ENCODE measurements around the gene TEX9.
A peak's percentile ranks its signal among the peaks of the same experiment; 100 is the strongest.
"Not testable (repeated sequence)": the region's sequence is repeated elsewhere in the genome, so short reads cannot be mapped to it uniquely, and the experiment has no call there.

The TEX9 gene

DNA sequence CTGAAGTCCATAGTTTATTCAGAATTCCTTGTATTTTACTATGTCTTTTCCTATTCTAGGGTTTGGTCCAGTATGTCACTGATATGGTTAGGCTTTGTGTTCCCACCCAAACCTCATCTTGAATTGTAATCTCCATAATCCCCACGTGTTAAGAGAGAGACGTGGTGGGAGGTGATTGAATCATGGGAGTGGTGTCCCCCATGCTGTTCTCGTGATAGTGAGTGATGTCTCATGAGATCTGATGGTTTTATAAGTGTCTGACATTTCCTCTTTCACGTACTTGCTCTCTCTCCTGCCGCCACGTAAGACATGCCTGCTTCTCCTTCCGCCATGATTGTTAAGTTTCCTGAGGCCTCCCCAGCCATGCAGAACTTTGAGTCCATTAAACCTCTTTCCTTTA is 6.6 kb upstream of the TEX9 start:
- no peak overlapping the region for H2AFZ ChIP-seq (ENCODE audit: low read length, unreplicated experiment)
- no peak overlapping the region for H3K27ac ChIP-seq (ENCODE audit: low read depth, low read length)
- H3K4me3 ChIP-seq (ENCODE audit: low read depth, low read length) = no peak overlapping the region
- no peaks in the 10 kb centered on the region for H3K36me3 ChIP-seq (ENCODE audit: insufficient read depth, low read length)
- H3K27me3 ChIP-seq (ENCODE audit: insufficient read depth, low read length) = no peaks in the 10 kb centered on the region
- no peaks in the 10 kb centered on the region for H3K79me2 ChIP-seq (ENCODE audit: control insufficient read depth, insufficient read depth, low read length, unreplicated experiment)
- peaks cover 15% of the 10 kb centered on the region for H3K4me1 ChIP-seq (ENCODE audit: control insufficient read depth, insufficient read depth, low read length, unreplicated experiment)

GRCh38 chr15:56361987-56362386 is 3.2 kb upstream of the TEX9 start:
- Histone ChIP-seq H3K4me1 (ENCODE audit: control insufficient read depth, insufficient read depth, low read length, unreplicated experiment) (peaks cover 4% of the 10 kb centered on the region), H3K27ac (ENCODE audit: low read depth, low read length) (no peak overlapping the region), H3K27me3 (ENCODE audit: insufficient read depth, low read length) (no peaks in the 10 kb centered on the region), H2AFZ (ENCODE audit: low read length, unreplicated experiment) (no peak overlapping the region), H3K36me3 (ENCODE audit: insufficient read depth, low read length) (no peaks in the 10 kb centered on the region), H3K4me3 (ENCODE audit: low read depth, low read length) (no peak overlapping the region), H3K79me2 (ENCODE audit: control insufficient read depth, insufficient read depth, low read length, unreplicated experiment) (no peaks in the 10 kb centered on the region)

GRCh38 chr15:56366211-56366610 is 985 bp downstream of the TEX9 start:
- H2AFZ ChIP-seq (ENCODE audit: low read length, unreplicated experiment) = peak overlapping the region; percentile 97
- H3K36me3 ChIP-seq (ENCODE audit: insufficient read depth, low read length) = no peaks in the 10 kb centered on the region
- no peaks in the 10 kb centered on the region for H3K79me2 ChIP-seq (ENCODE audit: control insufficient read depth, insufficient read depth, low read length, unreplicated experiment)
- no peak overlapping the region for H3K27ac ChIP-seq (ENCODE audit: low read depth, low read length)
- H3K27me3 ChIP-seq (ENCODE audit: insufficient read depth, low read length) = no peaks in the 10 kb centered on the region
- peak overlapping the region; percentile 84 for H3K4me3 ChIP-seq (ENCODE audit: low read depth, low read length)
- H3K4me1 ChIP-seq (ENCODE audit: control insufficient read depth, insufficient read depth, low read length, unreplicated experiment) = peaks cover 3% of the 10 kb centered on the region

DNA sequence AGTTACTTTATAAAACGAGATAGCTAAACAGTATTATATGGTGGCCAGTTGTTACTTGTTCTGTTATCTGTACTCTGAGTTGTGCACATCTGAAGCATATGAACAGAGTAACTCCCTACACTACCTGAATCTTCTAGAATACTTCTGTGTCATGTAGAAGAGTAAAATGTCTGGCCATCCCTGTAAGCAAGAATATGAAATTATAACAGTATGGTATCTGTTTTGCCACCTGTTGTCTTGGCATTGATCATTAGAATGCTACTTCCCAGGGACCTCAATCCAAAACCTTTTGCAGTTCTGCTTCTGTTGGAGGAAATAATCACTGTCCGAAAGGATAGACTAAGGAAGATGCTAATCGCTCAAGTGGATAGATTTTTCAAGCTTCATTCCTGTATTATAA is 1.9 kb downstream of the TEX9 start:
- no peaks in the 10 kb centered on the region for H3K27me3 ChIP-seq (ENCODE audit: insufficient read depth, low read length)
- no peak overlapping the region for H3K4me3 ChIP-seq (ENCODE audit: low read depth, low read length)
- no peak overlapping the region for H3K27ac ChIP-seq (ENCODE audit: low read depth, low read length)
- no peaks in the 10 kb centered on the region for H3K79me2 ChIP-seq (ENCODE audit: control insufficient read depth, insufficient read depth, low read length, unreplicated experiment)
- H3K4me1 ChIP-seq (ENCODE audit: control insufficient read depth, insufficient read depth, low read length, unreplicated experiment) = peaks cover 3% of the 10 kb centered on the region
- H2AFZ ChIP-seq (ENCODE audit: low read length, unreplicated experiment) = no peak overlapping the region
- H3K36me3 ChIP-seq (ENCODE audit: insufficient read depth, low read length) = no peaks in the 10 kb centered on the region

DNA sequence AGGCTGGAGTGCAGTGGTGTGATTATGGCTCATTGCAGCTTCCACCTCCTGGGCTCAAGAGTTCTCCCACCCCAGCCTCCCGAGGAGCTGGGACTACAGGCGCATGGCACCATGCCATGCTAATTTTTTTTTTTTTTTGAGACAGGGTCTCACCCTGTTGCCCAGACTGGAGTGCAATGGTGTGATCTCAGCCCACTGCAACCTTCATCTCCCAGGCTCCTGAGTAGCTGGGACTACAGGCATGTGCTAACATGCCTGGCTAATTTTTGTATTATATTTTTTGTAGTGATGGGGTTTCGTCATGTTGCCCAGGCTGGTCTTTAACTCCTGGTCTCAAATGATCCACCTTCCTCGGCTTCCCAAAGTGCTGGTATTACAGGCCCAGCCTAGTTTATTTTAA is 4.0 kb downstream of the TEX9 start:
- H2AFZ ChIP-seq (ENCODE audit: low read length, unreplicated experiment) = no peak overlapping the region
- H3K36me3 ChIP-seq (ENCODE audit: insufficient read depth, low read length) = no peaks in the 10 kb centered on the region
- H3K4me3 ChIP-seq (ENCODE audit: low read depth, low read length) = no peak overlapping the region
- H3K27me3 ChIP-seq (ENCODE audit: insufficient read depth, low read length) = no peaks in the 10 kb centered on the region
- peaks cover 3% of the 10 kb centered on the region for H3K4me1 ChIP-seq (ENCODE audit: control insufficient read depth, insufficient read depth, low read length, unreplicated experiment)
- no peak overlapping the region for H3K27ac ChIP-seq (ENCODE audit: low read depth, low read length)
- H3K79me2 ChIP-seq (ENCODE audit: control insufficient read depth, insufficient read depth, low read length, unreplicated experiment) = no peaks in the 10 kb centered on the region

DNA sequence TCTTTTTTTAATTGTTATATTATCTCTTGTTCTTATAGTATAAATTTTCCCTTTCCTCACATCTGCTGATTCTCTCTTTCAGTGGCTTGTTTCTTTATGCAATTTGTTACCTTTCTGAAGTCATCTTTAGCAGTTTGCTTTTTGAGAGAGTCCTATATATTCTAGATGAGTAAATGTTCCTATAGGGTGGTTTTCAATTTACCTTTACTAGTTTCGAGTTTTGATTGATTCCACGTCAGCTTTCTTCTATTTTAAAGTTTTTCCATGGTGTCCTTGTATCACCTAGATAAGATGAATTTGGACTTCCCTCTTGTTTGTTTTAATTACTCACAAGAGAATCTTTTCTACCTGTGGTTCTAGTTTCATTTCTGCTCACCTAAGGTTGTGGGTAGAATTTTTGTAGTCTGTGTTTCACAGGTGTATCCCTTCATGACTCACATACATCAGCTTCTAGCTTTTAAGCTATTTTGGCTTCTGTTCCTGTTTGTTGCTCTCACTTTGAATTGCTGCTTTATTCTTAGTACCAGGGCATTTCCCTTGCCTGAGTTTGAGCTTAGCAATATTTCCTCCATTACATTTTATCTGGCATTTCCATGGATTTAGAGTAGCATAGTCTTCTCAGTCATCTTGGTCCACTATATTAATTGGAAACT is 6.4 kb downstream of the TEX9 start:
- no peaks in the 10 kb centered on the region for H3K4me1 ChIP-seq (ENCODE audit: control insufficient read depth, insufficient read depth, low read length, unreplicated experiment)
- H2AFZ ChIP-seq (ENCODE audit: low read length, unreplicated experiment) = no peak overlapping the region
- H3K4me3 ChIP-seq (ENCODE audit: low read depth, low read length) = no peak overlapping the region
- H3K27me3 ChIP-seq (ENCODE audit: insufficient read depth, low read length) = no peaks in the 10 kb centered on the region
- H3K79me2 ChIP-seq (ENCODE audit: control insufficient read depth, insufficient read depth, low read length, unreplicated experiment) = no peaks in the 10 kb centered on the region
- H3K27ac ChIP-seq (ENCODE audit: low read depth, low read length) = no peak overlapping the region
- H3K36me3 ChIP-seq (ENCODE audit: insufficient read depth, low read length) = no peaks in the 10 kb centered on the region

GRCh38 chr15:56374693-56375092 is 9.5 kb downstream of the TEX9 start:
- H3K36me3 ChIP-seq (ENCODE audit: insufficient read depth, low read length); H3K4me3 ChIP-seq (ENCODE audit: low read depth, low read length); H3K27ac ChIP-seq (ENCODE audit: low read depth, low read length); H3K79me2 ChIP-seq (ENCODE audit: control insufficient read depth, insufficient read depth, low read length, unreplicated experiment); H3K27me3 ChIP-seq (ENCODE audit: insufficient read depth, low read length); H2AFZ ChIP-seq (ENCODE audit: low read length, unreplicated experiment); H3K4me1 ChIP-seq (ENCODE audit: control insufficient read depth, insufficient read depth, low read length, unreplicated experiment): not testable (repeated sequence)

- not testable (repeated sequence) for H3K27ac ChIP-seq (ENCODE audit: low read depth, low read length); H3K36me3 ChIP-seq (ENCODE audit: insufficient read depth, low read length); H2AFZ ChIP-seq (ENCODE audit: low read length, unreplicated experiment); H3K4me1 ChIP-seq (ENCODE audit: control insufficient read depth, insufficient read depth, low read length, unreplicated experiment); H3K27me3 ChIP-seq (ENCODE audit: insufficient read depth, low read length); H3K79me2 ChIP-seq (ENCODE audit: control insufficient read depth, insufficient read depth, low read length, unreplicated experiment); H3K4me3 ChIP-seq (ENCODE audit: low read depth, low read length)
Measured at GRCh38 chr15:56377822-56378221, 12.6 kb downstream of the TEX9 start.

GRCh38 chr15:56383010-56383409 is 17.8 kb downstream of the TEX9 start:
- Histone ChIP-seq H3K4me3 (ENCODE audit: low read depth, low read length) (no peak overlapping the region), H3K27me3 (ENCODE audit: insufficient read depth, low read length) (no peaks in the 10 kb centered on the region), H3K79me2 (ENCODE audit: control insufficient read depth, insufficient read depth, low read length, unreplicated experiment) (no peaks in the 10 kb centered on the region), H3K27ac (ENCODE audit: low read depth, low read length) (no peak overlapping the region), H3K36me3 (ENCODE audit: insufficient read depth, low read length) (no peaks in the 10 kb centered on the region), H3K4me1 (ENCODE audit: control insufficient read depth, insufficient read depth, low read length, unreplicated experiment) (no peaks in the 10 kb centered on the region), H2AFZ (ENCODE audit: low read length, unreplicated experiment) (no peak overlapping the region)

- Histone ChIP-seq H3K36me3 (ENCODE audit: insufficient read depth, low read length) (no peaks in the 10 kb centered on the region), H3K79me2 (ENCODE audit: control insufficient read depth, insufficient read depth, low read length, unreplicated experiment) (no peaks in the 10 kb centered on the region), H2AFZ (ENCODE audit: low read length, unreplicated experiment) (no peak overlapping the region), H3K4me1 (ENCODE audit: control insufficient read depth, insufficient read depth, low read length, unreplicated experiment) (no peaks in the 10 kb centered on the region), H3K27me3 (ENCODE audit: insufficient read depth, low read length) (no peaks in the 10 kb centered on the region), H3K27ac (ENCODE audit: low read depth, low read length) (no peak overlapping the region), H3K4me3 (ENCODE audit: low read depth, low read length) (no peak overlapping the region)
Measured at GRCh38 chr15:56385908-56386307, 20.7 kb downstream of the TEX9 start.

- no peak overlapping the region for H3K27ac ChIP-seq (ENCODE audit: low read depth, low read length)
- H3K4me1 ChIP-seq (ENCODE audit: control insufficient read depth, insufficient read depth, low read length, unreplicated experiment) = no peaks in the 10 kb centered on the region
- H2AFZ ChIP-seq (ENCODE audit: low read length, unreplicated experiment) = no peak overlapping the region
- H3K4me3 ChIP-seq (ENCODE audit: low read depth, low read length) = no peak overlapping the region
- no peaks in the 10 kb centered on the region for H3K27me3 ChIP-seq (ENCODE audit: insufficient read depth, low read length)
- no peaks in the 10 kb centered on the region for H3K79me2 ChIP-seq (ENCODE audit: control insufficient read depth, insufficient read depth, low read length, unreplicated experiment)
- no peaks in the 10 kb centered on the region for H3K36me3 ChIP-seq (ENCODE audit: insufficient read depth, low read length)
Measured at GRCh38 chr15:56390739-56391267, 25.6 kb downstream of the TEX9 start.
